ENCODE data around the gene MAP2K1.

DNA sequence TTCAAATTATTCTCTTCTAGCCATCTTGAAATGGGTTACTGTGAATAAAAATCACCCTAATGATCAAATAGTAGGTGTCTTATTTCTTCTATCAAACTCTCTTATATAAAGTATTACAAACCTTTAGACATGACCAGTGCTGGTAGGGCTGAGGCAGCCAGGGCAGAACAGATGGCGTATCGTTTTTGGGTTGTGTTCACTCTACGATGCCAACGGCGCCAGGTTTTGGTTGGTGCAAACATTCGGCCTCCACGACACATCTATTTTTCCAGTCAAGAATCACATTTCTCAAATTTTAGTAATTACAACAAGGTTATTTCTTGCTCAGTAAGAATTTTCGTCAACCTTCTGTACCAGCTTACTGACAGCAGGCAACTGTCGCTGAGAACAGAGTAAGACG is 115.8 kb downstream of the MAP2K1 start:
- TF ChIP-seq, protein P1, sequence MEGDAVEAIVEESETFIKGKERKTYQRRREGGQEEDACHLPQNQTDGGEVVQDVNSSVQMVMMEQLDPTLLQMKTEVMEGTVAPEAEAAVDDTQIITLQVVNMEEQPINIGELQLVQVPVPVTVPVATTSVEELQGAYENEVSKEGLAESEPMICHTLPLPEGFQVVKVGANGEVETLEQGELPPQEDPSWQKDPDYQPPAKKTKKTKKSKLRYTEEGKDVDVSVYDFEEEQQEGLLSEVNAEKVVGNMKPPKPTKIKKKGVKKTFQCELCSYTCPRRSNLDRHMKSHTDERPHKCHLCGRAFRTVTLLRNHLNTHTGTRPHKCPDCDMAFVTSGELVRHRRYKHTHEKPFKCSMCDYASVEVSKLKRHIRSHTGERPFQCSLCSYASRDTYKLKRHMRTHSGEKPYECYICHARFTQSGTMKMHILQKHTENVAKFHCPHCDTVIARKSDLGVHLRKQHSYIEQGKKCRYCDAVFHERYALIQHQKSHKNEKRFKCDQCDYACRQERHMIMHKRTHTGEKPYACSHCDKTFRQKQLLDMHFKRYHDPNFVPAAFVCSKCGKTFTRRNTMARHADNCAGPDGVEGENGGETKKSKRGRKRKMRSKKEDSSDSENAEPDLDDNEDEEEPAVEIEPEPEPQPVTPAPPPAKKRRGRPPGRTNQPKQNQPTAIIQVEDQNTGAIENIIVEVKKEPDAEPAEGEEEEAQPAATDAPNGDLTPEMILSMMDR (IDR thresholded peaks at IDR 0.05; ENCODE audit: insufficient read depth, low read depth, low read length) = no peak
- TF ChIP-seq EZH2 (IDR thresholded peaks at IDR 0.05; ENCODE audit: insufficient read depth, low read length) = no peak
